HepG2 (cell line): Measurements from ENCODE around the gene SLC7A6OS. TPM values are rescaled to one million over a fixed set of nuclear protein-coding genes. Genes with fewer than 3 reads are reported as not detected.

Experiments
- ATAC-seq: fragments of 200-7000 bp; cut with Tn5 transposase; 3 replicates; pipeline ENCODE4 v1.9.1; 2020; ENCODE audit warnings: mild to moderate bottlenecking, moderate library complexity
- BruUV-seq: library from RNA; stranded (reverse); fragments of 400-500 nt; replicated peaks from 2 replicates; lab custom pipeline; 2021; lab: Mats Ljungman, UMichigan
- CTCF ChIA-PET: fragments of 300-600 bp; formaldehyde crosslinking; extraction: SDS; loops from one replicate; lab custom pipeline; 2021; ENCODE audit warnings: low total read pairs, inconsistent platforms, low intra/inter-chr PET ratio; lab: Yijun Ruan, JAX
- POLR2A ChIA-PET: fragments of 350-600 bp; sonication (Branson Sonifier 250); formaldehyde crosslinking; loops from one replicate; lab custom pipeline; 2020; ENCODE audit warnings: antibody characterized with exemption, inconsistent platforms; lab: Yijun Ruan, JAX
- DNase-seq: peaks from one replicate; pipeline ENCODE4 v3.0.0-alpha.2; 2015; ENCODE audit warnings: low spot score
- FAIRE-seq: peaks from 3 replicates; lab custom pipeline; 2011; peaks lifted over from hg19 to GRCh38; lab: Jason Lieb, UNC
- H2AFZ ChIP-seq: one replicate; pipeline ENCODE4 v1.6.1; 2011; ENCODE audit warnings: low read length, inconsistent platforms
- H3K27ac ChIP-seq: fragments of 300-600 bp; 3 replicates; pipeline ENCODE4 v1.8.0; 2011; ENCODE audit warnings: mixed run types, mild to moderate bottlenecking, mixed read lengths, low read length, inconsistent platforms; ENCODE audit not compliant: insufficient read depth; ENCODE audit errors: extremely low read length
- H3K27me3 ChIP-seq, 2 experiments: fragments of 200-600 bp in 1 of 2; 2 replicates in 1 of 2; 3 replicates in 1 of 2; pipeline versions ENCODE4 v1.6.0 to v1.8.0; 2011; ENCODE audit warnings: low read length in 2 of 2, mild to moderate bottlenecking in 2 of 2, moderate library complexity in 2 of 2, inconsistent platforms in 1 of 2; ENCODE audit not compliant: insufficient read depth in 2 of 2, control insufficient read depth in 1 of 2
- H3K36me3 ChIP-seq, 2 experiments: fragments of 200-600 bp in 1 of 2; replicated peaks in 1 of 2; 2 replicates in 1 of 2; 3 replicates in 1 of 2; pipeline versions ENCODE4 v1.5.1 to v1.8.0; 2011; ENCODE audit warnings: low read length in 2 of 2, inconsistent platforms in 1 of 2; ENCODE audit not compliant: insufficient read depth in 2 of 2, control insufficient read depth in 1 of 2
- H3K4me1 ChIP-seq: 2 replicates; pipeline ENCODE4 v1.5.1; 2012; ENCODE audit warnings: low read length, inconsistent platforms; ENCODE audit not compliant: insufficient read depth
- H3K4me2 ChIP-seq: 2 replicates; pipeline ENCODE4 v1.6.0; 2011; ENCODE audit warnings: low read depth, low read length, inconsistent platforms
- H3K4me3 ChIP-seq, 3 experiments: fragments of 200-600 bp in 1 of 3; sonication (generic), shearing (Covaris generic) in 1 of 3; replicated peaks in 1 of 3; 2 replicates each; pipeline ENCODE4 v1.5.1; 2011 to 2016; ENCODE audit warnings: low read length in 3 of 3, inconsistent platforms in 2 of 3, low read depth in 2 of 3, mild to moderate bottlenecking in 2 of 3, control low read depth in 1 of 3, mixed read lengths in 1 of 3; ENCODE audit not compliant: insufficient read depth in 1 of 3
- H3K79me2 ChIP-seq: one replicate; pipeline ENCODE4 v1.6.1; 2011; ENCODE audit warnings: low read length, inconsistent platforms; ENCODE audit not compliant: insufficient read depth
- H3K9ac ChIP-seq: 2 replicates; pipeline ENCODE4 v1.6.0; 2011; ENCODE audit warnings: mild to moderate bottlenecking, low read depth, low read length, inconsistent platforms; ENCODE audit not compliant: insufficient read depth
- H3K9me3 ChIP-seq: 2 replicates; pipeline ENCODE4 v1.5.1; 2012; ENCODE audit warnings: mild to moderate bottlenecking, low read length
- H4K20me1 ChIP-seq: 2 replicates; pipeline ENCODE4 v1.6.0; 2011; ENCODE audit warnings: inconsistent platforms, mild to moderate bottlenecking, low read length, moderate library complexity; ENCODE audit not compliant: insufficient read depth
- ARNTL ChIP-seq: sonication (generic); formaldehyde crosslinking; IDR thresholded peaks from 2 replicates; pipeline ENCODE4 v1.4.0; 2020; ENCODE audit warnings: mild to moderate bottlenecking, missing genetic modification reagents
- DNMT3B ChIP-seq: conservative IDR thresholded peaks from 2 replicates; pipeline ENCODE4 v1.6.1; 2016; ENCODE audit warnings: missing biosample characterization, control low read depth
- HNF4G ChIP-seq, 2 experiments: sonication (generic) in 1 of 2; formaldehyde crosslinking in 1 of 2; IDR thresholded peaks; 2 replicates each; pipeline versions ENCODE4 v1.4.0 to v1.6.1; 2011 to 2020; ENCODE audit warnings: borderline replicate concordance in 2 of 2, low read depth in 2 of 2, mild to moderate bottlenecking in 2 of 2, low read length in 1 of 2, missing genetic modification reagents in 1 of 2, moderate library complexity in 1 of 2
- KLF13 ChIP-seq: sonication (generic); formaldehyde crosslinking; IDR thresholded peaks from 2 replicates; pipeline ENCODE4 v1.4.0; 2020; ENCODE audit warnings: mild to moderate bottlenecking, missing genetic modification reagents
- MED13 ChIP-seq: sonication (generic); formaldehyde crosslinking; IDR thresholded peaks from 2 replicates; pipeline ENCODE4 v1.5.0; 2020; ENCODE audit warnings: missing genetic modification reagents
- ZBTB7B ChIP-seq: sonication (generic); formaldehyde crosslinking; IDR thresholded peaks from 2 replicates; pipeline ENCODE4 v1.4.0; 2020; ENCODE audit warnings: missing genetic modification reagents
- ZKSCAN8 ChIP-seq: IDR thresholded peaks from 2 replicates; pipeline ENCODE4 v1.6.1; 2016; ENCODE audit warnings: borderline replicate concordance, missing genetic modification reagents, missing compliant biosample characterization
- ZNF607 ChIP-seq: sonication (generic); formaldehyde crosslinking; IDR thresholded peaks from 2 replicates; pipeline ENCODE4 v1.5.1; 2020; ENCODE audit warnings: missing genetic modification reagents, mild to moderate bottlenecking, borderline replicate concordance
- ZNF713 ChIP-seq: sonication (generic); formaldehyde crosslinking; IDR thresholded peaks from 2 replicates; pipeline ENCODE4 v1.4.0; 2020; ENCODE audit warnings: mild to moderate bottlenecking, missing genetic modification reagents
- WGBS: methylation state at CpG from one replicate; pipeline ENCODE4 v1.1.6; 2017; ENCODE audit warnings: low lambda C conversion rate; 5-methylcytosine and 5-hydroxymethylcytosine counted together
- in situ Hi-C: cut with HindIII; loops from 2 replicates; pipeline ENCODE4 v1.10.0; 2017; ENCODE audit warnings: low pct_unique_long_range_greater_than_20kb; ENCODE audit not compliant: extremely low pct_ligation_motif_present
- intact Hi-C: fragments of 100-400 bp; cut with micrococcal nuclease; formaldehyde crosslinking; loops from one replicate; pipeline ENCODE4 v1.10.0; 2022; ENCODE audit not compliant: unreplicated experiment
- polyA plus RNA-seq, 8 experiments: library from polyadenylated mRNA; depleted of rRNA in 3 of 8; stranded (reverse) in 7 of 8; unstranded in 1 of 8; fragments of >200 nt; fragmentation: Illumina TruSeq in 4 of 8; extraction: Trizol in 4 of 8; gene quantifications; 2 replicates each; pipeline versions ENCODE4 v1.2.1 to v1.2.3, GENCODE V29; 2011 to 2016; ENCODE audit warnings: low read depth in 4 of 8, missing spikeins in 1 of 8, mixed read lengths in 1 of 8; ENCODE audit not compliant: insufficient read depth in 1 of 8
- total RNA-seq, 5 experiments: library from RNA; depleted of rRNA; stranded (reverse); fragments of >200 nt; fragmentation: Illumina TruSeq; extraction: Trizol; gene quantifications; 2 replicates each; pipeline ENCODE4 v1.2.3, GENCODE V29; 2016; ENCODE audit warnings: low read depth in 1 of 5
- TF ChIP-seq, protein P1 (sequence below): IDR thresholded peaks from 2 replicates; pipeline ENCODE4 v1.6.1; 2016; ENCODE audit warnings: missing biosample characterization, missing genetic modification reagents, low read depth
- TF ChIP-seq, protein P2 (sequence below): sonication (generic); formaldehyde crosslinking; IDR thresholded peaks from 2 replicates; pipeline ENCODE4 v1.4.0; 2020; ENCODE audit warnings: missing genetic modification reagents, mild to moderate bottlenecking, borderline replicate concordance
- TF ChIP-seq, protein P3 (sequence below): sonication (generic); formaldehyde crosslinking; IDR thresholded peaks from 2 replicates; pipeline ENCODE4 v1.4.0; 2020; ENCODE audit warnings: missing genetic modification reagents
- TF ChIP-seq, protein P4 (sequence below): IDR thresholded peaks from 2 replicates; pipeline ENCODE4 v1.6.1; 2016; ENCODE audit warnings: low read depth, borderline replicate concordance
- TF ChIP-seq, protein P5 (sequence below): sonication (generic); formaldehyde crosslinking; IDR thresholded peaks from 2 replicates; pipeline ENCODE4 v1.5.0; 2020; ENCODE audit warnings: mild to moderate bottlenecking, missing genetic modification reagents

The SLC7A6OS gene
- total and polyA plus RNA-seq, 2 of the 13 experiments (the other 11 are each of a cell fraction or from before 2014, with no cell fraction given): 11.2 to 21.5 TPM

DNA sequence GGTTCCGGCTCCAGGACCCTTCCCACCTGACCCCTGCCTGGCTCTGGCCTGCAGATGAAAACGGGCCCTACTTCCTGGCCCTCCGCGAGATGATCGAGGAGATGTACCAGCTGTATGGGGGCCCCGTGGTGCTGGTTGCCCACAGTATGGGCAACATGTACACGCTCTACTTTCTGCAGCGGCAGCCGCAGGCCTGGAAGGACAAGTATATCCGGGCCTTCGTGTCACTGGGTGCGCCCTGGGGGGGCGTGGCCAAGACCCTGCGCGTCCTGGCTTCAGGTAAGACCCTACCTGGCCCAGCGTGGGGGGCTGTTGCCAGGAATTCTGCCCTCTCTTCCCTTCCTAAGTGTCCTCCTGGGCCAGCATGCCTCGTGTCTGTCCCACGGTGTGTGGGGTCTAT is 55.0 kb downstream of the SLC7A6OS start:
- FAIRE-seq (no peak), DNase-seq (no peak), ATAC-seq (no peak)
- H2AFZ ChIP-seq: no peak overlapping the region
- peaks cover 5 to 33% of the 10 kb centered on the region in 2 experiments; a peak in 4 of 5 replicates for H3K36me3 ChIP-seq
- H3K27me3 ChIP-seq: no peaks in the 10 kb centered on the region
- ChIA-PET CTCF (no interaction called here), POLR2A (no interaction called here)
- no TSS peak for BruUV-seq
- WGBS: 95% methylated on average over 18 of the region's 18 CpGs
- no peak overlapping the region for H3K4me2 ChIP-seq
- no peaks in the 10 kb centered on the region for H3K79me2 ChIP-seq
- no peak overlapping the region for H3K4me3 ChIP-seq
- in situ Hi-C loops (no loop called here), intact Hi-C loops (no loop called here)
- peaks cover 37% of the 10 kb centered on the region for H3K4me1 ChIP-seq
- no peaks in the 10 kb centered on the region for H4K20me1 ChIP-seq
- H3K9ac ChIP-seq: no peak overlapping the region
- no peak overlapping the region for H3K27ac ChIP-seq
- no peaks in the 10 kb centered on the region for H3K9me3 ChIP-seq
- TF ChIP-seq, protein P1, sequence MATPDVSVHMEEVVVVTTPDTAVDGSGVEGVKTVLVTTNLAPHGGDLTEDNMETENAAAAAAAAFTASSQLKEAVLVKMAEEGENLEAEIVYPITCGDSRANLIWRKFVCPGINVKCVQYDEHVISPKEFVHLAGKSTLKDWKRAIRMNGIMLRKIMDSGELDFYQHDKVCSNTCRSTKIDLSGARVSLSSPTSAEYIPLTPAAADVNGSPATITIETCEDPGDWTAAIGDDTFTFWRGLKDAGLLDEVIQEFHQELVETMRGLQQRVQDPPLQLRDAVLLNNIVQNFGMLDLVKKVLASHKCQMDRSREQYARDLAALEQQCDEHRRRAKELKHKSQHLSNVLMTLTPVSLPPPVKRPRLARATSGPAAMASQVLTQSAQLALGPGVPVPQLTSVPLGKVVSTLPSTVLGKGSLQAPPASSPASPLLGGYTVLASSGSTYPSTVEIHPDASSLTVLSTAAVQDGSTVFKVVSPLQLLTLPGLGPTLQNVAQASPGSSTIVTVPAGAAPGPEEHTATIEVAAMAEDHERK (CRISPR knock-in tag): no peak
- TF ChIP-seq, protein P2, sequence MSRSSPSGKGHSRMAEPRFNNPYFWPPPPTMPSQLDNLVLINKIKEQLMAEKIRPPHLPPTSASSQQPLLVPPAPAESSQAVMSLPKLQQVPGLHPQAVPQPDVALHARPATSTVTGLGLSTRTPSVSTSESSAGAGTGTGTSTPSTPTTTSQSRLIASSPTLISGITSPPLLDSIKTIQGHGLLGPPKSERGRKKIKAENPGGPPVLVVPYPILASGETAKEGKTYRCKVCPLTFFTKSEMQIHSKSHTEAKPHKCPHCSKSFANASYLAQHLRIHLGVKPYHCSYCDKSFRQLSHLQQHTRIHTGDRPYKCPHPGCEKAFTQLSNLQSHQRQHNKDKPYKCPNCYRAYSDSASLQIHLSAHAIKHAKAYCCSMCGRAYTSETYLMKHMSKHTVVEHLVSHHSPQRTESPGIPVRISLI (CRISPR knock-in tag): no peak
- TF ChIP-seq HNF4G (IDR thresholded peaks at IDR 0.05; ENCODE audit: borderline replicate concordance, low read depth, low read length) (no peak), HNF4G (CRISPR knock-in tag; IDR thresholded peaks at IDR 0.05; ENCODE audit: borderline replicate concordance, low read depth) (no peak), ZKSCAN8 (no peak), ZBTB7B (CRISPR knock-in tag) (no peak), ZNF713 (CRISPR knock-in tag) (no peak), KLF13 (CRISPR knock-in tag) (no peak), MED13 (CRISPR knock-in tag) (no peak), DNMT3B (CRISPR knock-in tag) (no peak), ARNTL (no peak), ZNF607 (CRISPR knock-in tag) (no peak)
- TF ChIP-seq, protein P3, sequence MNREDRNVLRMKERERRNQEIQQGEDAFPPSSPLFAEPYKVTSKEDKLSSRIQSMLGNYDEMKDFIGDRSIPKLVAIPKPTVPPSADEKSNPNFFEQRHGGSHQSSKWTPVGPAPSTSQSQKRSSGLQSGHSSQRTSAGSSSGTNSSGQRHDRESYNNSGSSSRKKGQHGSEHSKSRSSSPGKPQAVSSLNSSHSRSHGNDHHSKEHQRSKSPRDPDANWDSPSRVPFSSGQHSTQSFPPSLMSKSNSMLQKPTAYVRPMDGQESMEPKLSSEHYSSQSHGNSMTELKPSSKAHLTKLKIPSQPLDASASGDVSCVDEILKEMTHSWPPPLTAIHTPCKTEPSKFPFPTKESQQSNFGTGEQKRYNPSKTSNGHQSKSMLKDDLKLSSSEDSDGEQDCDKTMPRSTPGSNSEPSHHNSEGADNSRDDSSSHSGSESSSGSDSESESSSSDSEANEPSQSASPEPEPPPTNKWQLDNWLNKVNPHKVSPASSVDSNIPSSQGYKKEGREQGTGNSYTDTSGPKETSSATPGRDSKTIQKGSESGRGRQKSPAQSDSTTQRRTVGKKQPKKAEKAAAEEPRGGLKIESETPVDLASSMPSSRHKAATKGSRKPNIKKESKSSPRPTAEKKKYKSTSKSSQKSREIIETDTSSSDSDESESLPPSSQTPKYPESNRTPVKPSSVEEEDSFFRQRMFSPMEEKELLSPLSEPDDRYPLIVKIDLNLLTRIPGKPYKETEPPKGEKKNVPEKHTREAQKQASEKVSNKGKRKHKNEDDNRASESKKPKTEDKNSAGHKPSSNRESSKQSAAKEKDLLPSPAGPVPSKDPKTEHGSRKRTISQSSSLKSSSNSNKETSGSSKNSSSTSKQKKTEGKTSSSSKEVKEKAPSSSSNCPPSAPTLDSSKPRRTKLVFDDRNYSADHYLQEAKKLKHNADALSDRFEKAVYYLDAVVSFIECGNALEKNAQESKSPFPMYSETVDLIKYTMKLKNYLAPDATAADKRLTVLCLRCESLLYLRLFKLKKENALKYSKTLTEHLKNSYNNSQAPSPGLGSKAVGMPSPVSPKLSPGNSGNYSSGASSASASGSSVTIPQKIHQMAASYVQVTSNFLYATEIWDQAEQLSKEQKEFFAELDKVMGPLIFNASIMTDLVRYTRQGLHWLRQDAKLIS: no peak
- TF ChIP-seq, protein P4, sequence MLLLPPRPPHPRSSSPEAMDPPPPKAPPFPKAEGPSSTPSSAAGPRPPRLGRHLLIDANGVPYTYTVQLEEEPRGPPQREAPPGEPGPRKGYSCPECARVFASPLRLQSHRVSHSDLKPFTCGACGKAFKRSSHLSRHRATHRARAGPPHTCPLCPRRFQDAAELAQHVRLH (CRISPR knock-in tag): no peak
- TF ChIP-seq, protein P5, sequence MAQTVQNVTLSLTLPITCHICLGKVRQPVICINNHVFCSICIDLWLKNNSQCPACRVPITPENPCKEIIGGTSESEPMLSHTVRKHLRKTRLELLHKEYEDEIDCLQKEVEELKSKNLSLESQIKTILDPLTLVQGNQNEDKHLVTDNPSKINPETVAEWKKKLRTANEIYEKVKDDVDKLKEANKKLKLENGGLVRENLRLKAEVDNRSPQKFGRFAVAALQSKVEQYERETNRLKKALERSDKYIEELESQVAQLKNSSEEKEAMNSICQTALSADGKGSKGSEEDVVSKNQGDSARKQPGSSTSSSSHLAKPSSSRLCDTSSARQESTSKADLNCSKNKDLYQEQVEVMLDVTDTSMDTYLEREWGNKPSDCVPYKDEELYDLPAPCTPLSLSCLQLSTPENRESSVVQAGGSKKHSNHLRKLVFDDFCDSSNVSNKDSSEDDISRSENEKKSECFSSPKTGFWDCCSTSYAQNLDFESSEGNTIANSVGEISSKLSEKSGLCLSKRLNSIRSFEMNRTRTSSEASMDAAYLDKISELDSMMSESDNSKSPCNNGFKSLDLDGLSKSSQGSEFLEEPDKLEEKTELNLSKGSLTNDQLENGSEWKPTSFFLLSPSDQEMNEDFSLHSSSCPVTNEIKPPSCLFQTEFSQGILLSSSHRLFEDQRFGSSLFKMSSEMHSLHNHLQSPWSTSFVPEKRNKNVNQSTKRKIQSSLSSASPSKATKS: no peak
